Chondrocyte (in vitro differentiated cells): ENCODE measurements around the gene LRRC66. TPM values are rescaled to one million over a fixed set of nuclear protein-coding genes. Genes with fewer than 3 reads are reported as not detected.

Source experiments
- DNase-seq: peaks from one replicate; pipeline ENCODE4 v3.0.0; 2021; ENCODE audit warnings: mixed read lengths, low spot score
- H3K27ac Mint-ChIP-seq: one replicate; pipeline ENCODE4 v1.8.0; 2021; ENCODE audit warnings: mild to moderate bottlenecking, moderate library complexity, mixed read lengths; ENCODE audit not compliant: unreplicated experiment
- H3K27me3 Mint-ChIP-seq: 2 replicates; pipeline ENCODE4 v1.8.0; 2021; ENCODE audit warnings: low read depth, mixed read lengths
- H3K36me3 Mint-ChIP-seq: 2 replicates; pipeline ENCODE4 v1.8.0; 2021; ENCODE audit warnings: low read depth, mixed read lengths
- H3K4me1 Mint-ChIP-seq: 2 replicates; pipeline ENCODE4 v1.8.0; 2021; ENCODE audit warnings: low read depth, mild to moderate bottlenecking, mixed read lengths
- H3K4me3 Mint-ChIP-seq: one replicate; pipeline ENCODE4 v1.8.0; 2021; ENCODE audit warnings: mild to moderate bottlenecking, moderate library complexity, mixed read lengths; ENCODE audit not compliant: unreplicated experiment
- H3K9me3 Mint-ChIP-seq: 2 replicates; pipeline ENCODE4 v1.8.0; 2021; ENCODE audit warnings: low read depth, mixed read lengths
- long read RNA-seq: library from polyadenylated mRNA; stranded (forward); transcript quantifications from one replicate; pipeline ENCODE4 v2.0.0, GENCODE V29; 2021
- total RNA-seq: library from RNA; stranded (reverse); gene quantifications from 3 replicates; pipeline ENCODE4 v1.2.1, GENCODE V29; 2021
- TF ChIP-seq, protein P1 (sequence below): fragments of 200-600 bp; sonication (generic); IDR thresholded peaks from 2 replicates; pipeline ENCODE4 v1.5.0; 2021; ENCODE audit warnings: antibody characterized with exemption, mild to moderate bottlenecking, moderate library complexity

Gene LRRC66, protein sequence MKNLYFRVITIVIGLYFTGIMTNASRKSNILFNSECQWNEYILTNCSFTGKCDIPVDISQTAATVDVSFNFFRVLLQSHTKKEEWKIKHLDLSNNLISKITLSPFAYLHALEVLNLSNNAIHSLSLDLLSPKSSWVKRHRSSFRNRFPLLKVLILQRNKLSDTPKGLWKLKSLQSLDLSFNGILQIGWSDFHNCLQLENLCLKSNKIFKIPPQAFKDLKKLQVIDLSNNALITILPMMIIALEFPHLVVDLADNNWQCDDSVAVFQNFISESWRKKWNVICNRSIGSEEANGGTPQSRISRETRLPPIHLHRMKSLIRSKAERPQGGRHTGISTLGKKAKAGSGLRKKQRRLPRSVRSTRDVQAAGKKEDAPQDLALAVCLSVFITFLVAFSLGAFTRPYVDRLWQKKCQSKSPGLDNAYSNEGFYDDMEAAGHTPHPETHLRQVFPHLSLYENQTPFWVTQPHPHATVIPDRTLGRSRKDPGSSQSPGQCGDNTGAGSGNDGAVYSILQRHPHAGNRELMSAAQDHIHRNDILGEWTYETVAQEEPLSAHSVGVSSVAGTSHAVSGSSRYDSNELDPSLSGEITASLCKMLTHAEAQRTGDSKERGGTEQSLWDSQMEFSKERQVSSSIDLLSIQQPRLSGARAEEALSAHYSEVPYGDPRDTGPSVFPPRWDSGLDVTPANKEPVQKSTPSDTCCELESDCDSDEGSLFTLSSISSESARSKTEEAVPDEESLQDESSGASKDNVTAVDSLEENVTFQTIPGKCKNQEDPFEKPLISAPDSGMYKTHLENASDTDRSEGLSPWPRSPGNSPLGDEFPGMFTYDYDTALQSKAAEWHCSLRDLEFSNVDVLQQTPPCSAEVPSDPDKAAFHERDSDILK
- total RNA-seq = 0.57 to 1.5 TPM (median 0.77 TPM) in 3 replicates
- long read RNA-seq = 0 reads

GRCh38 chr4:52019936-52020657 is at the start of gene LRRC66:
Gene LRRC66 (minus strand): TSS chr4:52020363. CDS start chr4:52017613, 2,750 bp downstream.
- H3K27ac Mint-ChIP-seq = peak within 1 kb of the TSS; percentile 19
- DNase-seq = no peak
- H3K4me3 Mint-ChIP-seq = no peak within 1 kb of the TSS
- H3K4me1 Mint-ChIP-seq = peaks cover 7% of the 10 kb centered on the region
- H3K9me3 Mint-ChIP-seq = no peaks in the 10 kb centered on the region
- TF ChIP-seq, protein P1, sequence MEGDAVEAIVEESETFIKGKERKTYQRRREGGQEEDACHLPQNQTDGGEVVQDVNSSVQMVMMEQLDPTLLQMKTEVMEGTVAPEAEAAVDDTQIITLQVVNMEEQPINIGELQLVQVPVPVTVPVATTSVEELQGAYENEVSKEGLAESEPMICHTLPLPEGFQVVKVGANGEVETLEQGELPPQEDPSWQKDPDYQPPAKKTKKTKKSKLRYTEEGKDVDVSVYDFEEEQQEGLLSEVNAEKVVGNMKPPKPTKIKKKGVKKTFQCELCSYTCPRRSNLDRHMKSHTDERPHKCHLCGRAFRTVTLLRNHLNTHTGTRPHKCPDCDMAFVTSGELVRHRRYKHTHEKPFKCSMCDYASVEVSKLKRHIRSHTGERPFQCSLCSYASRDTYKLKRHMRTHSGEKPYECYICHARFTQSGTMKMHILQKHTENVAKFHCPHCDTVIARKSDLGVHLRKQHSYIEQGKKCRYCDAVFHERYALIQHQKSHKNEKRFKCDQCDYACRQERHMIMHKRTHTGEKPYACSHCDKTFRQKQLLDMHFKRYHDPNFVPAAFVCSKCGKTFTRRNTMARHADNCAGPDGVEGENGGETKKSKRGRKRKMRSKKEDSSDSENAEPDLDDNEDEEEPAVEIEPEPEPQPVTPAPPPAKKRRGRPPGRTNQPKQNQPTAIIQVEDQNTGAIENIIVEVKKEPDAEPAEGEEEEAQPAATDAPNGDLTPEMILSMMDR = no peak
- peaks cover 13% of the 10 kb centered on the region for H3K36me3 Mint-ChIP-seq
- no peaks in the 10 kb centered on the region for H3K27me3 Mint-ChIP-seq

DNA sequence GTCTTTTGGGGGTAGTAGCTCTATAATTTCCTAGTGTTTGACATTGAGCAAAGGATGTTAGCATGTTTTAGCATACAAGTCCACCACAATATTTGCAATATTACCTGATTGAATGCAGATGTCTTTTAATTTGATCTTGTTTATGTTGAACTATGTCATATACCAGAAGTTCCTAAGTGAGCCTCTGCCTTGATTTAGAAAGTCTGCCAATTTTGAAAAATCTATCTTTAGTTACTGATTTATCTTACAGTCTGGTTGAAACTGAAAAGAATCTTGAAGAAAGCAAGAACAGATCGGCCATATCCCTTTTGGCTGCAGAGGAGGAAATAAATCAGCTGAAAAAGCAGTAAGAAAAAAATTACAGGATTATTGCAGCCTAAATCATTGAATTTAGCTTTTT is 49.4 kb upstream of the LRRC66 start:
- H3K27me3 Mint-ChIP-seq = no peaks in the 10 kb centered on the region
- peaks cover 6% of the 10 kb centered on the region for H3K9me3 Mint-ChIP-seq
- no peak for DNase-seq
- no peak overlapping the region for H3K27ac Mint-ChIP-seq
- TF ChIP-seq, protein P1 = no peak
- no peak overlapping the region for H3K4me3 Mint-ChIP-seq
- H3K36me3 Mint-ChIP-seq = peaks cover 16% of the 10 kb centered on the region
- no peaks in the 10 kb centered on the region for H3K4me1 Mint-ChIP-seq

GRCh38 chr4:52059372-52059771 is 39.2 kb upstream of the LRRC66 start:
- Mint-ChIP-seq H3K27ac (no peak overlapping the region), H3K4me1 (peaks cover 3% of the 10 kb centered on the region), H3K27me3 (no peaks in the 10 kb centered on the region), H3K36me3 (peaks cover 6% of the 10 kb centered on the region), H3K9me3 (no peaks in the 10 kb centered on the region), H3K4me3 (no peak overlapping the region)
- no peak for DNase-seq
- TF ChIP-seq, protein P1 = no peak

GRCh38 chr4:52058275-52058674 is 38.1 kb upstream of the LRRC66 start:
- Mint-ChIP-seq H3K4me1 (peaks cover 7% of the 10 kb centered on the region), H3K4me3 (no peak overlapping the region), H3K27ac (no peak overlapping the region), H3K27me3 (no peaks in the 10 kb centered on the region), H3K36me3 (peaks cover 10% of the 10 kb centered on the region), H3K9me3 (no peaks in the 10 kb centered on the region)
- no peak for DNase-seq
- TF ChIP-seq, protein P1 = no peak

- DNase-seq = no peak
- H3K36me3 Mint-ChIP-seq = peaks cover 7% of the 10 kb centered on the region
- H3K4me1 Mint-ChIP-seq = peaks cover 17% of the 10 kb centered on the region
Observed at GRCh38 chr4:52057196-52057595, 37.0 kb upstream of the LRRC66 start.

More at GRCh38 chr4:52057196-52057595, 37.0 kb upstream of the LRRC66 start:
- Mint-ChIP-seq H3K9me3 (no peaks in the 10 kb centered on the region), H3K27me3 (no peaks in the 10 kb centered on the region), H3K27ac (no peak overlapping the region), H3K4me3 (no peak overlapping the region)
- TF ChIP-seq, protein P1 = no peak
